ENCODE data around the gene ATOH7. TPM values are rescaled to one million over a fixed set of nuclear protein-coding genes. Genes with fewer than 3 reads are reported as not detected.

Gene ATOH7
- total and polyA plus RNA-seq, 2 experiments from 2014 or later, result 0.17 TPM; not detected in 1

DNA sequence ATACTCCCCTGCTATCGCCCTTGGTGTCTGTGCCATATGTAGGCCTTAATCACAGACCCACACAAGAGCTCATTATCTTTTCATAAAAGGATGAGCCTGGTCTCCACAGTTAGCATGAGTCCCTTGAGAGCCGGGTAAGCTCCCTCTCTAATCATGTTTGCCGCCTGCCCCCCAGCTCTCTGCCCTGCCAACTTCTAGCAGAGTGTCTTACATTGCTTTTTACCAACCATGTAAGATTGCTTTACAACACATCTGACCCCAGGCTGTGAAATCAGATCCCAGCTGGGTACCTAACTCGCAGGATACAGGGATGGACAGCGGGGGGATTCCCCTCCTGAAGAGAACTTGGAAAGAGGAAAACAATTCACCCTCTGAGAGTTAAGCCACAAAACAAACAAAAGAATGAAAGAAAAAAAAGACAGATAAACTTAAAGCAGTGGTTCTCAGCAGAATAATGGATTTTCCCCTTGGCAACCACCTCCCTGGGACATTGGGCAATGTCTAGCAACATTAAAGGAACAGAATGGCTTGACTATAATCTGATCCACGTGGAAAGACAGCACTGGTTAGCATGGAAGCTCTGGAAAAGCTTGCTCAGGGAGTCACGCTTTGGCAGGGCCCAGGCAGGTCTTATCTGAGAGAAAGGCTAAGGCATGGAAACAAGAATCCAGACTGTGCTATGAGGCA is 39.4 kb upstream of the ATOH7 start:
- no peaks in the 10 kb centered on the region for H3K36me3 ChIP-seq (replicated peaks; ENCODE audit: insufficient read depth, low read depth)
- no peaks in the 10 kb centered on the region for H3K79me2 ChIP-seq
- no peaks in the 10 kb centered on the region for H3K4me1 ChIP-seq (ENCODE audit: insufficient read depth)
- H3K4me2 ChIP-seq, result no peak overlapping the region
- H2AFZ ChIP-seq, result no peak overlapping the region
- H3K27me3 ChIP-seq, result no peaks in the 10 kb centered on the region
- no peaks in the 10 kb centered on the region for H3K9me2 ChIP-seq (replicated peaks; ENCODE audit: insufficient read depth)
- H4K20me1 ChIP-seq (ENCODE audit: insufficient read depth, poor library complexity, severe bottlenecking), result no peaks in the 10 kb centered on the region
- peak overlapping the region; percentile 40 for H3K27ac ChIP-seq
- H3K4me3 ChIP-seq, result no peak overlapping the region
- peak; percentile 39 for DNase-seq (ENCODE audit: low spot score)
- TF ChIP-seq, protein P1, sequence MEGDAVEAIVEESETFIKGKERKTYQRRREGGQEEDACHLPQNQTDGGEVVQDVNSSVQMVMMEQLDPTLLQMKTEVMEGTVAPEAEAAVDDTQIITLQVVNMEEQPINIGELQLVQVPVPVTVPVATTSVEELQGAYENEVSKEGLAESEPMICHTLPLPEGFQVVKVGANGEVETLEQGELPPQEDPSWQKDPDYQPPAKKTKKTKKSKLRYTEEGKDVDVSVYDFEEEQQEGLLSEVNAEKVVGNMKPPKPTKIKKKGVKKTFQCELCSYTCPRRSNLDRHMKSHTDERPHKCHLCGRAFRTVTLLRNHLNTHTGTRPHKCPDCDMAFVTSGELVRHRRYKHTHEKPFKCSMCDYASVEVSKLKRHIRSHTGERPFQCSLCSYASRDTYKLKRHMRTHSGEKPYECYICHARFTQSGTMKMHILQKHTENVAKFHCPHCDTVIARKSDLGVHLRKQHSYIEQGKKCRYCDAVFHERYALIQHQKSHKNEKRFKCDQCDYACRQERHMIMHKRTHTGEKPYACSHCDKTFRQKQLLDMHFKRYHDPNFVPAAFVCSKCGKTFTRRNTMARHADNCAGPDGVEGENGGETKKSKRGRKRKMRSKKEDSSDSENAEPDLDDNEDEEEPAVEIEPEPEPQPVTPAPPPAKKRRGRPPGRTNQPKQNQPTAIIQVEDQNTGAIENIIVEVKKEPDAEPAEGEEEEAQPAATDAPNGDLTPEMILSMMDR (IDR thresholded peaks at IDR 0.05; ENCODE audit: poor library complexity), result no peak
- no peak for TF ChIP-seq EZH2phosphoT487 (IDR thresholded peaks at IDR 0.05; ENCODE audit: low read depth, severe bottlenecking, unreplicated experiment)
- no peak for TF ChIP-seq EZH2 (IDR thresholded peaks at IDR 0.05; ENCODE audit: borderline replicate concordance)
- no peaks in the 10 kb centered on the region for H3K9me3 ChIP-seq (ENCODE audit: low read depth)
- 46% methylated on average over 7 of the region's 7 CpGs for WGBS (ENCODE audit: low lambda C conversion rate, missing lambda C conversion rate)

DNA sequence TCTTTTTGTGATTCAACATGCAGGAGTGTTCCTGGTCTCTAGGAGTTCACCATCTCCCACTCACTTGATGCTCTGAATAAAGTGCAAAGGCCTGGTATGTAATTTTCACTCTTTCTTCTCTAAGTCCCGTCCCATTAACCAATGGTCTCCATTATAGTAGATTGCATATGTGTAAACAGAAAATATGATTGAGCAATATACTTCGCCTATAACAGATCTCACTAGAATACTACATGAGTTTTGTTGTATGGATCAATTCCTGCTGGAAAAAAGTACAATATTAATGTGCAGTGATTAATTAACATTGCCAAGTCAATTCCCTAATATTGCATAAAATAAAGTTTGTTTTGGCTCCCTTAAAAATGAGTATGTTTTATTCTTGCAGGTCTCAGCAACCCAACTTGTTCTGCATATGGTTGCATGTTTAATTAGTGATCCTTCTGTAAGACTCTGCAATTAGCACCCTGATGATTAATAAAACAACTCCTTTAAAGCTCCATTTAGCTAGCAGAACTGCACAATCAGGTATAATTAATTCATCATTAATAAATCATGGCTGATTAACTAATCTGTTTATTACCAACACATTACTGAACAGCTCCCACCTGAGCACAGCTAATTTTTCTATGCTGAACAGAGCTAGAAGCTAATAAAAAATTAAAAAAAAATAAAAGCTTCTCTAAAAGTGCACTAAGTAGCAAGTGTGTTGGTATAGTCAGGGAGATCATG is 37.8 kb upstream of the ATOH7 start:
- Histone ChIP-seq H3K9me2 (replicated peaks; ENCODE audit: insufficient read depth) (no peaks in the 10 kb centered on the region), H3K9me3 (ENCODE audit: low read depth) (no peaks in the 10 kb centered on the region), H2AFZ (no peak overlapping the region), H3K4me2 (no peak overlapping the region), H3K36me3 (replicated peaks; ENCODE audit: insufficient read depth, low read depth) (no peaks in the 10 kb centered on the region), H3K79me2 (no peaks in the 10 kb centered on the region), H3K27ac (no peak overlapping the region), H4K20me1 (ENCODE audit: insufficient read depth, poor library complexity, severe bottlenecking) (no peaks in the 10 kb centered on the region), H3K27me3 (no peaks in the 10 kb centered on the region), H3K4me1 (ENCODE audit: insufficient read depth) (no peaks in the 10 kb centered on the region), H3K4me3 (no peak overlapping the region)
- 95% methylated on average over 2 of the region's 2 CpGs for WGBS (ENCODE audit: low lambda C conversion rate, missing lambda C conversion rate)
- TF ChIP-seq EZH2phosphoT487 (IDR thresholded peaks at IDR 0.05; ENCODE audit: low read depth, severe bottlenecking, unreplicated experiment) (no peak), EZH2 (IDR thresholded peaks at IDR 0.05; ENCODE audit: borderline replicate concordance) (no peak)
- TF ChIP-seq, protein P1 (IDR thresholded peaks at IDR 0.05; ENCODE audit: poor library complexity), result no peak
- no peak for DNase-seq (ENCODE audit: low spot score)

DNA sequence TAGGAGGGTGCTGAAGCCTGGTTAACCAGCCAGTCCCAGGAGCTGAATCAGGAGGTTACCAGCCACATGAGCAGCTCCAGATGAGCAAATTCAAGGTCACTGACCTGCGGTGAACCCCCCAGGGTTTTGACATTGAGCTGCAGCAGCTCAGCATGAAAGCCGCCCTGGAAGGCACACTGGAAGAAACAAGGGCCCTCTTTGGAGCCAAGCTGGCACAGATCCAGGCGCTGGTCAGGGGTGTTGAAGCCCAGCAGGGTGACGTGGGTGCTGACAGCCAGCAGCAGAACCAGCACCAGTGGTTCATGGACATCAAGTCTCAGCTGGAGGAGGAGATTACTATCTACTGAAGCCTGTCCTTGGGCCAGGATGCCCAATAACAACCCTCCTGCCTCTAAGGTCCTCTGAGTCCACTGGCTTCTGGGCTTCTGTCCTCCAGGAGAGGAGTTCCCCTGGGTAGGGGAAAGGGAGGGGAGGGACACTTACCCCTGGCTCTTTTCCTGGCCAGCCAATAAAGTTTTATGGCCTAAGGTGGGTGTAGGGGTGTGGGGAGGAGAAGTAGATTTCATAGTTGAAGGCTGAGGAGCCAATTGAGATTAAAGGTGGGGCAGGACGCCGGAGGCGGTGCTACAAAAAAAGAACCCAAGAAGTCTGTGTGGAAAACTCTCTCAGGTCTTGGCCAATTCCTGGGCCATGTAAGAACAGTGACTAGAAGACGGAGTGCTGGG is 29.4 kb upstream of the ATOH7 start:
- H3K9me2 ChIP-seq (replicated peaks; ENCODE audit: insufficient read depth), result no peaks in the 10 kb centered on the region
- H2AFZ ChIP-seq, result no peak overlapping the region
- TF ChIP-seq EZH2 (IDR thresholded peaks at IDR 0.05; ENCODE audit: borderline replicate concordance) (no peak), EZH2phosphoT487 (IDR thresholded peaks at IDR 0.05; ENCODE audit: low read depth, severe bottlenecking, unreplicated experiment) (no peak)
- TF ChIP-seq, protein P1 (IDR thresholded peaks at IDR 0.05; ENCODE audit: poor library complexity), result no peak
- 92% methylated on average over 8 of the region's 8 CpGs for WGBS (ENCODE audit: low lambda C conversion rate, missing lambda C conversion rate)
- H3K4me3 ChIP-seq, result no peak overlapping the region
- no peak for DNase-seq (ENCODE audit: low spot score)
- H4K20me1 ChIP-seq (ENCODE audit: insufficient read depth, poor library complexity, severe bottlenecking), result no peaks in the 10 kb centered on the region
- no peaks in the 10 kb centered on the region for H3K27me3 ChIP-seq
- H3K4me2 ChIP-seq, result no peak overlapping the region
- no peak overlapping the region for H3K27ac ChIP-seq
- no peaks in the 10 kb centered on the region for H3K79me2 ChIP-seq
- no peaks in the 10 kb centered on the region for H3K9me3 ChIP-seq (ENCODE audit: low read depth)
- H3K4me1 ChIP-seq (ENCODE audit: insufficient read depth), result no peaks in the 10 kb centered on the region
- no peaks in the 10 kb centered on the region for H3K36me3 ChIP-seq (replicated peaks; ENCODE audit: insufficient read depth, low read depth)
